Stimulated activated CD4-positive, alpha-beta T cell treated with anti-CD3 and anti-CD28 coated beads, TNF-alpha, amount 100 ng/mL, for 48 hours (primary cell): ENCODE measurements around the gene FOLR1.

Experiments
- DNase-seq, 3 donors: peaks; one replicate each; pipeline ENCODE4 v3.0.0-alpha.2; 2020; ENCODE audit warnings: low read depth in 3 of 3

FOLR1 gene

DNA sequence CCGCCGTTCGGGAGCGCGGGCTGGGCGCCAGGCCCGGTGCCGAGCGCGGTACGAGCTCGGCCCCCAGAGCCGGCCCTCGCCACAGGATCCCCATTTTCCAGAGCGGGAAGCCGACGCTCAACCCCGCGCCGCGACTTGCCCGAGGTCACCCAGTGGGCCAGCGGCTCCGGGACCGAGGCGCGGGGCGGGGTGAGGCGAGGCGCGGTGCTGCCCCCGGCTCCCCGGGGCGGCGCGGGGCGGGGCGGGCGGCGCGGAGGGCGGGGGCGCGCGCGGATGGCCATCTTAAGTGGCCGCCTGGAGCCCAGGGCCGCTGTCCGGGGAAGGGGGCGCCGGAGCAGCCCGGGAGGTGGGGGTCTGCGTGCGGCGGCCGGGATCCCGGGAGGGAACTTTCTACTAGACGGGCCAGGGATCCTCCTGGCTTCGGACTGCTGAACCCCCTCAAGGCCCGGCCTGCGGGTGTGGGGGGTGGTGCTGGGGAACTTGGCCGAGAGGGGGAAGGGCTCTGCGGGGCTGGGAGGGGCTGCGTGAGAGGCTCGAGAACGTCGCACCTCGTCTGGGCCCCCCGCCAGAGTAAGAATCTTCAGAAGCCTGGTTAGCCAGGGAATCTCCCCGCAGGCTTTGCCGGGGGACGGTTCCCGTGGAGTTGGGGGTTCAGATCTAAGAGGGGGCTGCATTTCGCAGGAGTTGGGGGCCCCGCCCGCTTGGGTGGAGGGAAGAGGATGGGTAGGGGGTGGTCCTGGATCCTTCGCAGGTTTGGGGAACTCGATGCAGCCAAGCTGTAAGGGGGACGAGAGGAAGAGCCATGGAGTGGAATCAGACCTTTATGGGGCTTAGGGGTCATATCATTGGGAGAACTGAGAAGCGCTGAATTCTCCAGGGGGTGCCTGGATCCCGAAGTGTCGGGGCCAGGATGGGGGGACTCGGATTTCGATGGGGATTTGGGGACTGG lies 31.9 kb downstream of the FOLR1 start:
- DNase-seq = peak in 1 of 3 donors; percentile 48

DNA sequence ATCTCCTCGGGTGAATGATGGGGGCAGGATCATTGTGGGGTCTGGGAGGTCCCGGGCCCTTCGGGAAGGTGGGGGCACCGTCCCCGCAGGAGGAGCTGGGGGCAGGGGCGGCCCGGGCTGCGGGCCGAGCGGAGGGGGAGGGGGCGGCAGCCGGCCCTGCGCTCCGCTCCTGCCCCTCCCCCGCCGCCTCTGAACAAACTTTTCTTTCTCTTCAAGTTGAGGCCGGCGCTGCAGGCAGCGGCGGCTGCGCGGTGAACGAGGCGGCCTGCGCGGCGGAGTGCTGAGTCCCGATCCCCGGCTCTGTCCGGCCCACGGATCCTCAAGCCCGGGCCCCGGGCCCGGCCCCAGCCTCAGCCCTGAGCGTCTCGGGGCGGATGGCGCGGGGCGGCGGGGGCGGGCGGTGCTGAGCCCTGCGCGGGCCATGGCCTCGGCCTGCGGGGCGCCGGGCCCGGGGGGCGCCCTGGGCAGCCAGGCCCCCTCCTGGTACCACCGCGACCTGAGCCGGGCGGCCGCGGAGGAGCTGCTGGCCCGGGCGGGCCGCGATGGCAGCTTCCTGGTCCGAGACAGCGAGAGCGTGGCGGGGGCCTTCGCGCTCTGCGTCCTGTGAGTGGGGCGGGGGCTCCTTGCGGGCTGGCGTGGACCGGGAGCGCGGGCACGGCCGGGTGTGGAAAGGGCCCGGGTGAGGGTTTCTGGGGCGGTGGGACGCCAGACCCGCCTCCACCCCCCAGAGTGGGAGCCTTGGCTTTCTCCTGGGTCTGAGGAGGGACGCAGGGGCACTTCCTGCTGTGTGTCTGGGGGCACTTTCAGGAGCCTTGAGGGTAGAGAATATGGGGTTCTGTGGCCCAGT lies 32.8 kb downstream of the FOLR1 start, which contains the start of gene INPPL1:
TSS of gene INPPL1 (plus strand) at position 204 of the 847 bp plus-strand sequence. CDS start at position 422, 218 bp downstream.
- DNase-seq = peak in 1 of 3 donors; percentile 33

DNA sequence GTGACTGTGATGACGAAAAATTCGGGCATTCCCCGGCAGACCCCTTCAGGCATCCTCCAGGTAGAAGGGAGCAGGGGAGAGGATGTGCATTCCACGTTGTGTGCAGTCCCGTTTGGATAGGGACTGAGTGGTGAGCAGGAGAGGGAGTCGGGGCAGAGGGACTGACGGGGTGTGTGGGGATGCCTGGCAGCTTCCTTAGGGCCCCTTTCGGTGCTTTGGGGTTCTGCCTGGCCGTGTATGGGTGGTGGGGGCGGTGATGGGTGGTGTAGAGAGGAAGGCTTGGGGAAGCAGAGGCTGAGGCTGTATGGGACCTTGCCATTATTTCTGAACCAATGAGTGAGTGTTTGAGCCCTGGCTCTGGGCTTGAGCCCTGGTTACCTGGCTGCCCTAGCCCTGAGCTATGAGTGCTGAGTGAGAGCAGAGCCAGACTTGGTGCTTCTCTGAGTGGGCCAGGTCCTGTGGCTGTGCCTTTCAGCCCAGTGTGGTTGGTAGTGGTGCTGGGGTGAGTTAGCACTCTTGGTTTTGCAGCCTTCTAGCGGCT lies 33.5 kb downstream of the FOLR1 start:
- DNase-seq = no peak

DNA sequence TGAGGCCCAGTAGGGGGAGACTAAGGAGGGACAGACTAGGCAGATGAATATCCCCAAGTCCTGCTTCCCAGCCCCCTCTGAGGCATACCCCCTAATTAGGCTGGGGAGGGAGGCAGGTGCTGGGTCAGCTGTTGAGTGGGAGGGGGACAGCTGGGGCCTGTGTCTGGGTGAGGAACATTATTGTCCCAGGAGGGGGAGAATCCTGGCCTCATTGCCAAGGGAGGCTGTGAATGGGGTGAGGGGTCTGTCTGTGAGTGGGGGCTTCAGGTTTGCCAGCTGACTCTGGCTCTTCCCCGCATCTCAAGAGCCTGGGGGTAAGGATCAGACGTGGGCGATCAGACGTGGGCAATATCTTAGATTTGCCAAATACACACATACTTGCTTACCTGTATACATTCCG lies 34.8 kb downstream of the FOLR1 start:
- DNase-seq = no peak

DNA sequence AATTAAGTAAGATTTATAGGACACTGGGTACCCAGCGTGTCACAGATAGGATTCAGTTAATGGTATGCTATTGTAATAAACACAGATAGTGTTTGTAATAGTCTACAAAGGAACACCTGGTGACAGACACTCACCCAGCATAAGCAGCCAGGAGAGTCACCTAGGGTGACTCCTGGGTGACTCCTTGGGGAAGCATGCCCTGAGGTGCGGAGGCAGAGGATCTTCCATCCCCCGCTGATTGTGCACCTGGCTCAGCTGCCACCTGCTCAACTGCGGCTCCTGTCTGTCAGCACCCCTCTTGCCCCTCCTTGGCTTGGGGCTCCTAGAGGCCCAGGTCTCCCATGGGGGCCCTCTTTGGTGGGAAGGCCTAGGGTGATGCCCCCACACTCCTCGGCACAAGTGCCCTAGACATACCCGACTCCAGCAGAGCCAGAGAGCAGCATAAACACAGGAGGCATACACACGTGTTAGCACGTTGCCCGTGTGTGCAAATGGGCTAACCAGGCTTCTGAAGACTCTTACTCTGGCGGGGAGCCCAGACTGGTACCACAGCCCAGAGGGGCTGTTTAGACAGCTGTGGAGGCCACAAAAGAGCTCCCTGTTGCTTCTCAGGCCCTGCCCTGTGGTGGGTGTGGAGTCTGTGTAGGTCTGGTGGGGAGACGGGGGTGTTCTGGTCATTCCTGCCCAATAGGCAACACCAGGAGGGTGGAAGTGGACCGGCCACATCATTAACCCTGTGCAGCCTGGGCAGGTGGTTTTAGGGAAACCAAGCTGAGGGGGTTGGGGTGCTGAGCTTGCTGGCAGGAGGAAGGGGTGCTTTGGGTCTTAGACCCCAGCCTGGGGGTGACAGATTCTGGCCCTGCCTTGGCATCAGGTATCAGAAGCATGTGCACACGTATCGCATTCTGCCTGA lies 35.6 kb downstream of the FOLR1 start:
- no peak for DNase-seq

DNA sequence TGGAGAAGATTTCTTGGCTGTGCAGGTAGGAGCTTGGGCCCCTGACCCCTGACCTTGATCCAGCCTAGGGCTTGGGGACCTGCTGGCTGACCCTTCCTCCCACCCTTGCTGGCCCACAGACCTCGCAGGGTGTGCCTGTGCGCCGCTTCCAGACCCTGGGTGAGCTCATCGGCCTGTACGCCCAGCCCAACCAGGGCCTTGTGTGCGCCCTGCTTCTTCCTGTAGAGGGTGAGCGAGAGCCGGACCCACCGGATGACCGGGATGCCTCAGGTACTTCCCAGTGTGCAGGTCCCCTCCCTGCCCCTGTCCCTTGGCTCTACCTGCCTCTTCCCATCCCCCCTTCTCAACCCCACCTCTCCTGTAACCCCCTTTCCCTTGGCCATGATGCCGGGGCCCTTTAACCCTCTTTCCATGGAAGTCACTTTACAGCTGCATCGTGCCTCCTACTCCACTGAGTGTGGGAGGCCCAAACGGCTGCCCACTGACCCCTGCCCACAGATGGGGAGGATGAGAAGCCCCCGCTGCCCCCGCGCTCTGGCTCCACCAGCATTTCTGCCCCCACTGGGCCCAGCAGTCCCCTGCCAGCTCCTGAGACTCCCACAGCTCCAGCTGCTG lies 36.4 kb downstream of the FOLR1 start:
- DNase-seq = no peak

DNA sequence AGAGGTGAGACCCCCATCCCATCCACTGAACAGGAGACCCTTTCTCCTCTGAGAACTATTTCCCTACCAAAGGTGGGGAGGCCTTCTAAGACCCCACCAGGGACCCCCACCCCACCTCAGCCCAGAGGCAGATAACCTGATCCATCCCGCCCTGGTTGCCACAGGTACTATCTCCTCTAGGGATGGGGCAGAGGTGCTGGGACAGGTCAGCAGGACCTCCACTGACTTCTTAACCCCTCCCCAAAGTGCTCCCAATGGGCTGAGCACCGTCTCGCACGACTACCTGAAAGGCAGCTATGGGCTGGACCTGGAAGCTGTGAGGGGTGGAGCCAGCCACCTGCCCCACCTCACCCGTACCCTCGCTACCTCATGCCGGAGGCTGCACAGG lies 36.9 kb downstream of the FOLR1 start:
- no peak for DNase-seq

DNA sequence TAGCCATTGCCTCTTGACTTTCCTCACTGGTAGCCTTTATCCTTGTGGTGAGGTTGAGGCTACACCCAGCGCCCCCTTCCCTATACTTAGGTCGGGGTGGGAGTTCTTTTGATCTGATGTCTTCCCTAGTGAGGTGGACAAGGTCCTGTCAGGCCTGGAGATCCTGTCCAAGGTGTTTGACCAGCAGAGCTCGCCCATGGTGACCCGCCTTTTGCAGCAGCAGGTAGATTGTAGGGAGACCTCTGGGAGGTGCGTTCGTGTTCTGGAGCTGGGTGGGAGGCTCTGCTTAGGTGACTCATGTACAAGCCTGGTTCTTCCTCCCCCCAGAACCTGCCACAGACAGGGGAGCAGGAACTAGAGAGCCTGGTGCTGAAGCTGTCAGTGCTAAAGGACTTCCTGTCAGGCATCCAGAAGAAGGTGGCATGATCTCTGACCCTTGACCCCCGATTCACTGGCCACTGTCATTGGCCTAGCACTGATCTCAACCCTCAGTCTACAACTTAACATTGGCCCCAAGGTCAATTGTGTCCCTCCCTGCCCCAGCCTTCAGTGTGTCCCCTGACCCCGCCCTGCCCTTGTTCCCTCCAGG lies 37.5 kb downstream of the FOLR1 start:
- DNase-seq = no peak

DNA sequence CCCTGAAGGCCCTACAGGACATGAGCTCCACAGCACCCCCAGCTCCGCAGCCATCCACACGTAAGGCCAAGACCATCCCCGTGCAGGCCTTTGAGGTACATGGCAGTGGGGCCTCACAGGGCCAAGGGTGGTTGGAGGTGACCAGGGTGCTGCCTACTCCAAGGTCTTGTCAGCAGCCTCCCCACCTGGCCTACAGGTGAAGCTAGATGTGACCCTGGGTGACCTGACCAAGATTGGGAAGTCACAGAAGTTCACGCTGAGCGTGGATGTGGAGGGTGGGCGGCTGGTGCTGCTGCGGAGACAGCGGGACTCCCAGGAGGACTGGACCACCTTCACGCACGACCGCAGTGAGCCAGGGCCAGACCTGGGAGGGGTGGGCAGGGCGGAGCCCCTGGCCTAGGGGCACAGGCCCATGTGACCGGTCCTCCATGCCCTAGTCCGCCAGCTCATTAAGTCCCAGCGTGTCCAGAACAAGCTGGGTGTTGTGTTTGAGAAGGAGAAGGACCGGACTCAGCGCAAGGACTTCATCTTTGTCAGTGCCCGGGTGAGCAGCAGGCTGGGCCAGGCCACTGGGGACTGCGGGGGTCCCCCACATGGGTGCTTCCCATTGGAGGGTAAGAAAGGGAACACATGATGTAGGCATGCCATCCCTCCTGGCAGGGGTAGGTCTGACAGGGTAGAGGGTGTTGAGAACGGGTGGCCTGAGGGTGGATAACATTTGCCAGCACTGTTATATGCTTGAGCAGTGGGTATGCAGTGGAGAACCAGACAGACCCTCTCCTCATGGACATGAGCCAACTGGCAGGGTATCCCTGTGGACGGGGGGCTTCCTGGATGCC lies 38.2 kb downstream of the FOLR1 start:
- no peak for DNase-seq

DNA sequence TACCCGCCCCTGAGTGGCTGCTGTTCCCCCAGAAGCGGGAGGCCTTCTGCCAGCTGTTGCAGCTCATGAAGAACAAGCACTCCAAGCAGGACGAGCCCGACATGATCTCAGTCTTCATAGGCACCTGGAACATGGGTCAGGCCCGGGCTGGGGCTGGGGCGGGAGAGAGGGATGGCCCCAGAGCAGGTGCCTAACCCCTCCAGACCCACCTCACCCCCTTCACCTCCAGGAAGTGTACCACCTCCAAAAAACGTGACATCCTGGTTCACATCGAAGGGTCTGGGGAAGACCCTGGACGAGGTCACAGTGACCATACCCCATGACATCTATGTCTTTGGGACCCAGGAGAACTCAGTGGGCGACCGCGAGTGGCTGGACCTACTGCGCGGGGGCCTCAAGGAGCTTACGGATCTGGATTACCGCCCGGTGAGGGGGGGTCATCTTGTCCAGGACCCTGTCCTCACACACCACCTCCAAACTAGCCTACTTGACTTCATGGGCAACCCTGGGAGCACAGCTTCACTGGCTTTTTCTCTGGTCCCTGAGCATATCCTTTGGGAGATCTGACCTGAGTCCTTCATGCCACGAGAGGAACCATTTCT lies 38.9 kb downstream of the FOLR1 start:
- no peak for DNase-seq

DNA sequence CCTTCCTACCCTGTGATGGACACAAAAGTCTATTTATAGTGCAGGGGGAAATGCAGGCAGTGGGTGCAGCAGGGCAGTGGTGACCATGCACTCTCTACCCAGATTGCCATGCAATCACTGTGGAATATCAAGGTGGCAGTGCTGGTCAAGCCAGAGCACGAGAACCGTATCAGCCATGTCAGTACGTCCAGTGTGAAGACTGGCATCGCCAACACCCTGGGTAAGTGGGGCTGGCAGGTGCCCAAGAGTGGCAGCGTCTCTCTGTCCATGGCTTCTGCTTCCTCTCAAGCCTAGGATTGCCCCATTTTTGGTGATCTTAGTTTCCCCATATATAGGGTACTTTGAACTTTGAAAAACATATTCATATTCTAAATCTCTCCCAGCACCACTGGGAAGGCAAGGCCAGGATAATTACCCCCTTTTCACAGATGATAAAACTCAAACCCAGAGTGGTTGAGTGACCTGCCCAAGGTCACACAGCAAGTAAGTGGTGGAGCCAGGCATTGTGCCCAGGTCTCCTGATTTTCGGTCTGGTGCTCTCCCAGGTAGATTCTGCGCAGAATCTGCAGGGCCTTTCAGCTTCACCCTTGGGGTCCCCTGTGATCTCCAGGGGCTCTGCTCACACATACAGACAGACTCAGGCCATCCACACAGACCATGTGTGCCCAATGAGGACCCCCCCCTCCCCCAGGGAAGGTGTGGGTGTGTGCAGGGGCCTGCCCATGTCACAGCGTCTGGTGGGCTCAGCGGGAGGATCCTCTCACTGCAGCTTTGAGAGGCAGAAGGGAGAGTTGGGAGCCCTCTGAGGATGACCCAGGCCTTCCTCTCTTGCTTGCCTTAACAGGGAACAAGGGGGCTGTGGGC lies 39.7 kb downstream of the FOLR1 start:
- DNase-seq = no peak

DNA sequence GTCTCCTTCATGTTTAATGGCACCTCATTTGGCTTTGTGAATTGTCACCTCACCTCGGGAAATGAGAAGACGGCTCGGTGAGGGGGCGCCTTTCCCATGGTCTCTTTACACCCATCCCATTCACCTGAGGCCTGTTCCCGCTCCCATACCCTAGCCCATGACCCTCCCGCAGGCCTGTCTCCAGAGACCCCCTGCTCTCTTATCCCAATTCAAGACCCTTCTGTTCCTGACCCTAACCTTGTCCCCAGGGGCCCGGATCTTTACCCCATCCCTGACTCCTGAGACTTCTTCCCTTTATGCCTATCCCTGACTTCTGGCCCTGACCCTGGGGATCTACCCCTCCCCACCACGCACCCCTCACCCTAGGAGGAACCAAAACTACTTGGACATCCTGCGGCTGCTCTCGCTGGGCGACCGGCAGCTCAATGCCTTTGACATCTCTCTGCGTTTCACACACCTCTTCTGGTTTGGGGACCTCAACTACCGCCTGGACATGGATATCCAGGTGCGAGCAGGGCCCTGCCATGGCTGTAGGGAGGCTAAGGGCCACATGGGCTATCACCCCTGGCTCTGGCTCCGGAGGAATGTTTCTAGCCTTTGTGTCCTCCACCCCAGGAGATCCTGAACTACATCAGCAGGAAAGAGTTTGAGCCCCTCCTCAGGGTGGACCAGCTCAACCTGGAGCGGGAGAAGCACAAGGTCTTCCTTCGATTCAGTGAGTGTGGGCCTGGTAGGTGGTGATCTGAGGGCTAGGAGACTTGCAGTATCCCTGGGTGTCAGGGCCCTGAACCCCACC lies 40.5 kb downstream of the FOLR1 start:
- no peak for DNase-seq

DNA sequence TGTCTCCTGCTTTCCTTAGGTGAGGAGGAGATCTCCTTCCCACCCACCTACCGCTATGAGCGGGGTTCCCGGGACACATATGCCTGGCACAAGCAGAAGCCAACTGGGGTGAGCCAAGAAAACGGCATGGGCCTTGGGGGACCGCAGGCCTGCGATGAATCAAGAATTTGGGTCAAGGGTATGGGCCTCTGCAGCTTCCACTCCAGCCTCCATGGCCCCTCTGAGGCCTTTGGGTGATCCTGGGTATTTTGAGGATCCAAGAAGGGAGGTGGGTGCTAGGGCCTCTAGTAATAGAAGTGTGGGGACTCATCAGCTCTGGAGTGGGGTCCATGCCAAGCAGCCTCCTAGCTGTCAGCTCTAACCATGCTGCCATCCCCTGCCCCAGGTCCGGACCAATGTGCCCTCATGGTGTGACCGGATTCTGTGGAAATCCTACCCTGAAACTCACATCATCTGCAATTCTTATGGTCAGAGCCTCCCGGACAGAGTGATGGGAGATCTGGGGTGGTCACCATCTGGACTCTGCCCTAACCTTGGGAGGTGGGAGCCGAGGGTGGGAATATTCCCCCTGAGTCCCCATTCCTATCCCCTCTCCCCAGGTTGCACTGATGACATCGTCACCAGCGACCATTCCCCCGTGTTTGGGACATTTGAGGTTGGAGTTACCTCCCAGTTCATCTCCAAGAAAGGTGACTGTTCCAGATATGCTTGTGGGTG lies 41.3 kb downstream of the FOLR1 start:
- DNase-seq = no peak

DNA sequence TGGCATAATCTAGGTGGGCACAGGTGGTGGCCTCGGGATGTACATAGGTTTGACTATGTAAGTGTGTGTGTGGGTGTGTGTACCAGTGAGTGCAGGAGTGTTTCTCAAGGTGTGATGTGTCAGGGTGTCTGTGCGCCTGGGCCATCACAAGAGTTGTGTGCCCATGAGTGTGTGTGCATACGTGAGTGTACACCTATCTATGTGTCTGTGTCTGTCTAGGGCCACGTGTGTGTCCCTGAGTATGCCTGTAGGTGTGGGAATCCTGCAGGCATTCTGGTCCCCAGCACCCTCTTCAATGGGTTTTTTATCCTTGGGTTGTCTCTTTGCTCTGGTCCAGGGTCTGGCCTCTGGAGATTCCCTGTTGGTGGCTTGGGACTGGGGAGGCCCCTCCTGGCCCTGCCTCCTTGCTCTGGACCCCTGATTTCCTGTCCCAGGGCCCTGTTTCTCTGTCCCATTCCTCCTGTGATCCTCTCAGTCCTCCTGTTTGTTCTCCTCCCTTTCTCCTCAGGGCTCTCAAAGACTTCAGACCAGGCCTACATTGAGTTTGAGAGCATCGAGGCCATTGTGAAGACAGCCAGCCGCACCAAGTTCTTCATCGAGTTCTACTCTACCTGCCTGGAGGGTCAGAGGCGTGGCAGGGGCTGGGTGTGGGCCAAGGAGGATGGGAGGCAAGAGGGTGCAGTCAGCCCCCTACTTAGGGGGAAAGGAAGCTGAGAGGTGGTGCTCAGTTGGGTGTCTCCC lies 42.0 kb downstream of the FOLR1 start:
- no peak for DNase-seq

DNA sequence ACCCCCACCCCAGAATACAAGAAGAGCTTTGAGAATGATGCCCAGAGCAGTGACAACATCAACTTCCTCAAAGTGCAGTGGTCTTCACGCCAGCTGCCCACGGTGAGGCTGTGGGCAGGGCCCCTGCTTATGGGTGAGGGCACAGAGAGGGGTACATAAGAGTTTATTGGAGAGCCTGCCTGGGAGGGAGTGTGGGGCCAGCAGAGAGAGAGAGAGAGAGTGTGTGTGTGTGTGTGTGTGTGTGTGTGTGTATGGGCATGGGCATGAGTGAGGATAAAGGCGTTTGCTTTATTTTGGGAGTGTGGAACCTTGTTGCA lies 42.5 kb downstream of the FOLR1 start:
- DNase-seq = no peak

DNA sequence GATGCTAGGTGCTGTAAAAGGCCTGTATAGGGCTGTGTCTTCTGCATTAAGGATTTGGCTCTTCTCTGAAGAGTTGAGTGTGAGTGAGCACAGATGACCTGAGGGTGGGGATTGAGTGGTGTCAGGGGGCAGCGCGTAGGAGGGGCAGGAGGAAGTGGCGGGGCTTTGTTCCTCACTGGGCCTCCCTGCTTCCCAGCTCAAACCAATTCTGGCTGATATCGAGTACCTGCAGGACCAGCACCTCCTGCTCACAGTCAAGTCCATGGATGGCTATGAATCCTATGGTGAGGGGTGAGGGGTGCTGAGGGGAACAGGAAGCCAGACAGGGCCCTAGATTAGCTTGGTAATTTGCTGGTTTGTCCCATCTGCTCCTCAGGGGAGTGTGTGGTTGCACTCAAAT lies 43.0 kb downstream of the FOLR1 start:
- no peak for DNase-seq
